Measurements from ENCODE around the gene HLA-DRB5.
"Not testable (repeated sequence)": the region's sequence is repeated elsewhere in the genome, so short reads cannot be mapped to it uniquely, and the experiment has no call there.

Gene HLA-DRB5

DNA sequence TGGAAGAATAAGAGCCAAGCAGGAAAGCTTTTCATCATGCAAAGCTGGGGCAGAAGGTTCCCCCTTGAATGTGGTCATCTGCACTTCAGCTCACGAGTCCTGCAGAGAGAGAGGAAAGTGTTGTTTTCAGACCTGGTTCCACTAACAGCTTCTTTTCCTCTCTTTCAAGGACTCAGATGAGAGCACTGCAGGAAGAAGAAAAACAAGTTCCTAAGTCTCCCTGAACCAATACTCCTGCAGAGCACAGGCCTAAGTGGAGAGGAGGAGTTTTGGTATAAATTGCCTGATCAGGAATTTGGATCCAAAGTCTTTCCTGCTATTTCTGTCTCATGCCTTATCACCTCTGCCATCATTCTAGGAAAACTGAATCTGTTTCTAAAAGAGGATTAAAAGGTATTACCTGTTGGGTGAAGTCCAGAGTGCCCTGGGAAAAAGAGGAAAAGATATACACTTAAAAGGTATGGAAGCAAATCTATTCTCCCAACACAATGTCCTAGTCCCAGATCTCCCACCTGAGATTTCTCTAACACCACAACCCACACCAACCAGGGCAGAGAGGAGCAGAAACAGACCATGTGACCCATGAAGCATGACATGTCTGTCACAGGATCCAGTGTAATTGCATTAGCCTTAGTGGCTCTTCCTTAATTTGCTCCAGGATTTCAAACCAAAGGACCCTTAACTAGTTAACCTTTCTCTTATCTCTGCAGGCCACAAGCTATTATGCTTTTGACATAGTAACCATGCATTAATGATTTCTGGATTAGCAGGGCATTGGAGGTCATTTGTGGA is 12.2 kb downstream of the HLA-DRB5 start:
- DNase-seq (ENCODE audit: low read depth in 3 of 3) = no peak

DNA sequence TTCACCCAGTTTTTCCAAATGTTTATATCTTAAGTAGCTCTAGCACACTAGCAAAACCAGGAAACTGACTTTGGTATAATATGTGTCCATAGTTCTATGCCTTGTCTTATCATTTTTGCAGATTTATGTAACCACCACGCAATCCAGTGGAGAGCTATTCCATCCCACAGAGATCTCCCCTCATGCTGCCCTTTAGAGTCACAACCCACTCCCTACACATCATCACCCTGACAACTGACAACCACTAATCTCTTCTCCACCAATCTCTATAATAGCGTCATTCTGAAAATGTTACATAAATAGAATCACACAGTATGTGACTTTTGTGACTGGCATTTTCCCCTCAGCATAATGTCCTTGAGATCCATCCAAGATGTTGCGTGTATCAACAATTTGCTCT is 29.1 kb downstream of the HLA-DRB5 start:
- no peak for DNase-seq (ENCODE audit: low read depth in 3 of 3)

DNA sequence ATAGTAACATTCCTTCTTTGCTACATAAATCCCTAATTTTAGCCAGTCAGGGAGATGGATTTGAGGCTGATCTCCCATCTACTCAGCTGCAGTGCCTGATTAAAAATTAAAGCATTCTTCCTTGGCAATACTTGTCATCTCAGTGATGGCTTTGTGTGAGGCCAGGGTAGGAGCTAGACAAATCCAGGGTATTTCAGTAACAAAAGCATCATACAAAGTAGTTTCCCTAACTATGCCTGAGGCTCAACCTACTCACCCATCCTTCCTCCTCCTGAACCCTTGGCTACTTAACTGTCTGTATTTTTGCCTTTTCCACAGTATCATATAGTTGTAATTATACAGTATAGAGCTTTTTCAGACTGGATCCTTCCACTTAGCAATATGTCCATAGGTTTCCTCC is 37.7 kb downstream of the HLA-DRB5 start:
- no peak for DNase-seq (ENCODE audit: low read depth in 3 of 3)

DNA sequence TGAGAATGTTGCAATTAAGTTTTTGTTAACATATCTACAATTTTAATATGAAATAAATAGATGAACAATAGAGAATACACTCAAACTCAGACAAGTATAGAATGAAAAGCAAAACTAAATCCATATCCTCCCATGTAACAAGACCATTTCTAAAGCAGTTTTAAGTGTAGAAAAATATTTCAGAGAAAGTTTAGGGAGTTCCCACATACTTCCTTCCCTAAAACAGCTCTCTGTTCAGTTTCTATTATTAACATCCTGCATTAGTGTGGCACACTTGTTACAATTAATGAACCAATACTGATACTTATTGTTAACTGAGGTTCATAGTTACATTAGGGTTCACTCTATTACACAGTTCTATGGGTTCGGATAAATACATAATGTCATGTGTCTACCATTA is 38.4 kb downstream of the HLA-DRB5 start:
- no peak for DNase-seq (ENCODE audit: low read depth in 3 of 3)

DNA sequence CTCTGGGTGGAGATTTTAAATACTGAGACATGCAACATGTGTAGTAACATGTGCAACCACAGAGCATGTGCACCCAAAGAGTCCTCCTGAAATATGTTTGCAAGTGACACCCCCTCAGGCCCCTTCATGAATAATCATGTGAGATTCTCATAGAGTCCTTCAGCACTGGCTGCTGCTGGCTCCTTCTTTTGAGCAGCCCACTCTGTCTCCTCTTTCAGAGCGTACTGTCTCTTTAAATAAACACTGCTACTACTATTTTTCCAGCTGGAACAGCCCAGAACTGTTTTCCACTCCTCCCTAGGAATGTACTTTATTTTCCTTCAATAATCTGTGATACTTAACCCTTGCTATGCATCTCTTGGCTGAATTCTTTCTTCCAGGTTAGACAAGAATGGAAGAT is 42.0 kb downstream of the HLA-DRB5 start:
- no peak for DNase-seq (ENCODE audit: low read depth in 3 of 3)

DNA sequence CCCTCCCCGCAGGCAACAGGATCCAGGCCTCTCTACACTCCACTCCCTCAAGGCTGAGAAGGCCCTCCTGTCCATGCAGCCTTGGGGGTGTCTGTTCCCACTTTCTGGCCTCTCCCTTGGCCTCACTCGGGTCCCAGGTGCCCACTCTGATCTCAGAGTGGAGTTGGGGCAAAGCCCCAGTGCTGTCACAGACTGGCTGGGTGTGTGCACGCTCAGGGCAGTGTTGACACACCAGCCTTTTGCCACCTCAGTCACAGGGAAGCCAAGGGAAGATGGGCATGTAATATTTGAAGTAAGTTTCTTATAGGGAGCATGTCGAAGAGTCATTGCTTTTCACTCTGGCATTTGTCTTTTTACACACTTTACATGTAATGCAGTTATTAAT is 45.5 kb downstream of the HLA-DRB5 start:
- no peak for DNase-seq (ENCODE audit: low read depth in 3 of 3)

DNA sequence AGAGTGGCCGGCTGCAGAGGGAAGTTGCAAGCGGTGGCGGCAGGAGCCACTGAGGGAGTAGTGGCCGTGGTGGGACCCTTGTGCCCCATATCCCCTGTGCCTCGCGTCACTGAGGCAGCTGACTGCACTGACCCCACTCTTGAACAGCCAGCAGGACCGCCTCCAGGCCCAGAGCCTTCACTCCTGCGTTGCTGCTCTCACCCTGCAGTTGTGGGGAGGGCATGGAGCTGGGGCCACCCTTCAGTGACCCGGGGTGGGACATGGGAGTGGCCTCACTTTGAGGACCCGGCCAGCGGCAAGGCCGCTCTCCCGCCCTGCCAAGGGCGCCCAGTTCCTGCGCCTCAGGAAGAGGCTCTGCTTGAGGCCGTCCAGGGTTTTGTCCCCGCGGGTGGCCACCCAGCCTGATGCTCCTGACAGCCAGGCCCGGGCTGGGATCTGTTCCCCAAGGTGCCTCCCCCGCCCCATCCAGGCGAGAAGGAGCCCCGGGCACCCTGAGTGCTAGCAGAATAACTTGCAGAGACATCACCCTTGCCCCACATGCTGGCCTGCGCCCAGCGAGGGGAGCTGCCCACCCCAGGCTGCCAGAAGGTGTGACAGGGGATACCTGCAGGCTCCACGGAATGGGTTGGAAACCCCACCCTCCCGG is 46.0 kb downstream of the HLA-DRB5 start:
- DNase-seq (ENCODE audit: low read depth in 3 of 3) = no peak

DNA sequence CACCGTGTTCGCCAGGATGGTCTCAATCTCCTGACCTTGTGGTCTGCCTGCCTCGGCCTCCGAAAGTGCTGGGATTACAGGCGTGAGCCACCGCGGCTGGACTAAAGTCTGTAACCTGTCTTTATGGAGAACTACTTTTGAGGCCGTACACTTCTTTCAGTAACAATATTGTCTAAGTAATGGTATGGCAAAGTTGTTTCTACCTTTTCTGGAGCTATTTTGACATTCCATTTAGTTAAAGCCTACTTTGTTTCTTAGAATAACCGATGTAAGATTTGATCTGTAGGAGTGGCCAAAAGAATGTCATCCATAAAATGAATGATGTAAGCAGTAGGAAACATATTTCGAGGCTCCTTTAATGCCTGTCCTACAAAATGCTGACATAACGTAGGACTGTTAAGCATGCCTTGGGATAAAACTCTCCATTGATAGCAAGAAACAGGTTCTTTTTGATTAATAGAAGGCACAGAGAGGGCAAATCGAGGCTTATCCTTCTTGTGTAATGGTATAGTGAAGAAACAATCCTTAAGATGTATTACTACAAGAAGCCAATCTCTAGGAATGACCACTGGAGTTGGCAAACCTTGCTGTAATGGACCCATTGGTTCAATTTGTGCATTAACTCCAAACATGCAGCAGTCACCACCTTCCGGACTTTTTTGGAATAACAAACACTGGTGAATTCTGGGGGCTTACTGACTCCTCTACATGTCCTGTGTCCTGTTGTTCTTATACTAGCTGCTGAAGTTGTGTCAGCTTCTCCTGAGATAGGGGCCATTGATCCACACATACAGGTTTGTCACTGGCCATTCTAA is 54.5 kb downstream of the HLA-DRB5 start:
- DNase-seq (ENCODE audit: low read depth in 3 of 3) = no peak

DNA sequence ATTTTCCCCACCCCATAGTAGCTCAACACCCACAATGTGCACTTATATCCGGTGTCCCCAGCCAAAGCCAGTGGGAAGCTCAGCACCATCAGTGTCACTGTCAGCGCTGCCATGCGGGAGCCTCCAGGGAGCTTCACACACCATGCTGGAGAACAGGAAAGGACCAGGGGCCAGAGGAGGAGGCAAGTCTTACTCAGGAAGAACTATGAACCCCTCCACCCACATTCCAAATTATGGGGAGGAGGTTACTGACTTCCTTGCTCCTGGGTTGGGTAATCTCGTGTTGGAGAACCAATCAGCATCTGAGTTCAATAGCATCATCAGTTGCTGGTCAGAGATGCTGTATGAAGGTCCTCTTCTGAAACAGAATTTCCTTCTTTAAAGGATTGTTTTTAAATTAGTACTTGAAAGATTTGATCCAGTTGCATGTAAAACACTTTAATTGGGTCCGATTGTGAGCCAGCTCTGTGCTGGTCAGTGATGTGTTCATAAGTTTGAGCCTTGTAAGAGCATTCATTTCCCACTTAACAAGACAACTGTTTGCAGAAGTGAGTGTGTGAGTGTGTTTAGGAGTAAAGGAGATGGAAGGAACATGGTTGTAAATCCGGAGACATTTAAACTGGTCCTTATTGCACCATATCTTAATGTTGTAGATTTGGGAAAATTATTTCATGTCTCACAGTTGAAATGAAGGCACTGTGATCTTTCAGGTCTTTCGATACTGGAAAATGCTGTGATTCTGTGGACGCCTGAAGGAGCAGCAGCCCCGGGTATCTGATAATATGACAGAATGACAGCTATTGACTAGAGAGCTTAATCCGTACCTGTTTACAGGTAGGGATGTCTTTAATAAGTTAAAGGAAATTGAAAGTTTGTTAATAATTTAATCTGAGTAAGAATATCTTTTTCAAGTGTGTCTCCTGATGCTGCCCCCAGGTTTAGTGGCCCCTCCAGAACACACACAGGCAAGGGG is 56.4 kb downstream of the HLA-DRB5 start:
- DNase-seq (ENCODE audit: low read depth in 3 of 3) = not testable (repeated sequence)

DNA sequence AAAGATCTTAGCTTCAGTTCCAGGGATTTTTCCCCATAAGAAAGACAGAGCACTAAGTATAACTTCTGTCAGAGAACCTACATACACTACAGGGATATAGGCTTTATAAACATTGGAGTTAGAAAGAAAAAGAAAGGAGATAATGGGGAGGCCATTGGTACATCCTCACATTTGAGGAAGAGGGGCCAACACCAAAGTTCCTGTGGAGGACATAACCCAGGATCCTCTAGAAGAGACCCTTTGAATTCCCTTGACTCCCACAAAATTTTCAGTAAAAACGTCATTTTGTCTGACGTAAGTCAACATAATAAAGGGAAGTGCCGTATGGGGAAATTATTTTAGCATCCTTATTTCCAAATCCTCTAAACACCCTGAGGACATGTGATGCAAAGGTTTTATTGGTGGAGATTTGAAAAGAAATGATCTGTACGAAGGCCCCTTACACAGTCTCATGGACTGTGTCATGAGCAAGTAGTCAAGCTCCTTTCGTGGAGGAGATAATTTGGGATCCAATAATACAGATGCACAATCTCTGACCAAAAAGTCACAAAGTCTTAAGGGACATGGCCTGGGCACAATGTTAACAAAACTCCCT is 57.2 kb downstream of the HLA-DRB5 start:
- DNase-seq (ENCODE audit: low read depth in 3 of 3) = no peak

DNA sequence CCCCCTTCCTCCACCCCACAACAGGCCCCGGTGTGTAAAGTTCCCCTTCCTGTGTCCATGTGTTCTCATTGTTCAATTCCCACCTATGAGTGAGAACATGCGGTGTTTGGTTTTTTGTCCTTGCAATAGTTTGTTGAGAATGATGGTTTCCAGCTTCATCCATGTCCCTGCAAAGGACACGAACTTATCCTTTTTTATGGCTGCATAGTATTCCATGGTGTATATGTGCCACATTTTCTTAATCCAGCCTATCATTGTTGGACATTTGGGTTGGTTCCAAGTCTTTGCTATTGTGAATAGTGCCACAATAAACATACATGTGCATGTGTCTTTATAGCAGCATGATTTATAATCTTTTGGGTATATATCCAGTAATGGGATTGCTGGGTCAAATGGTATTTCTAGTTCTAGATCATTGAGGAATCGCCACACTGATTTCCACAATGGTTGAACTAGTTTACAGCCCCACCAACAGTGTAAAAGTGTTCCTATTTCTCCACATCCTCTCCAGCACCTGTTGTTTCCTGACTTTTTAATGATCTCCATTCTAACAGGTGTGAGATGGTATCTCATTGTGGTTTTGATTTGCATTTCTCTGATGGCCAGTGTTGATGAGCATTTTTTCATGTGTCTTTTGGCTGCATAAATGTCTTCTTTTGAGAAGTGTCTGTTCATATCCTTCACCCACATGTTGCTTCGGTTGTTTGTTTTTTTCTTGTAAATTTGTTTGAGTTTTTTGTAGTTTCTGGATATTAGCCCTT is 62.2 kb downstream of the HLA-DRB5 start:
- DNase-seq (ENCODE audit: low read depth in 3 of 3) = not testable (repeated sequence)
